NK-92 (cell line): Measurements from ENCODE around the gene FHOD3.

Source experiments
- DNase-seq: peaks from one replicate; lab custom pipeline; 2025; ENCODE audit not compliant: unreplicated experiment; lab: John Stamatoyannopoulos, UW

Gene FHOD3

GRCh38 chr18:36378205-36378604, 80.7 kb downstream of the FHOD3 start:
- DNase-seq: no peak

DNA sequence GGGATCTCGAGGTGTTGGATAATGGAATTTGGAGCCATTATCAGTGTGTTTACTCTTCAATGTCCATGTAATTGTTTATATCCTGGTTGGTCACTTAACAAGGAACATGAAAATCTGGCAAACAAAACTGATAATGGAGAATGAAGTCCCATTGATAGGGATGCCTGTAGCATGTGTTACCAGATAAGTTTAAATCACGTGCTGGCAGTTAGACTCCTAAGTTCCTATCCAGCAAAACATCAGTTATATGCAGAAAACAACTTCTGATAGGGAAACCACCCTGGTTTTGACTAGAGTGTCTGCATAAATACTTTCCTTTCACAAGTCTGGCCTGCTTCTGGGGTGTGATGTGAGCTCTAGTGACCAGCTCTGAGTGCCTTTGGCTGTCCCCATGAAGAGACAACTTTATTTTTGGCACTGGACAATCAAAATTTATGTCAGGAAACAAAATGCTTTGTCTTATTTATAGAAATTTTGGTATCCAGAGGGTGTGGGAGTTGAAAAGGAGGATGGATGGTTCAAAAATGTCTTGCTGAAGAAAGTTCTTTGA, 82.0 kb downstream of the FHOD3 start:
- no peak for DNase-seq

GRCh38 chr18:36380173-36380827, 82.8 kb downstream of the FHOD3 start:
- no peak for DNase-seq

DNA sequence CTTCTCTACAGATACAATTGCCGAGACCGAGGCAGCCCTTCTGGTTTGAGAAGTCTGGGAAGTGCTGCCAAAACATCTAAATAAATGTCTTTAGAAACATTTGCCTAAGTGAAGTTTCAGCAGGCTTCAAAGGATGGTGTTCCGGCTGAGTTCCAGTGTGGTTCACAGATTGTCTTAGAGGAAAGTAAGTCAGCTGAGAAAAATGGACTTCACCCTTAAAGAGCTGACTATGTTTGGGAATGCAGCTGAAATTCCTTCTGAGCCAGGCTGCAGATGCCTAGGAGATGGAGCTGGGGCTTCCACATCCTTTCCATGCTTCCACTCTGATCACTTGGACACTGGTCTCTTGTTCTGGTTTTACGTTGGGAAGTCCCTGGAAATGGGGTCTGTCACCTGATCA, 83.6 kb downstream of the FHOD3 start:
- no peak for DNase-seq

DNA sequence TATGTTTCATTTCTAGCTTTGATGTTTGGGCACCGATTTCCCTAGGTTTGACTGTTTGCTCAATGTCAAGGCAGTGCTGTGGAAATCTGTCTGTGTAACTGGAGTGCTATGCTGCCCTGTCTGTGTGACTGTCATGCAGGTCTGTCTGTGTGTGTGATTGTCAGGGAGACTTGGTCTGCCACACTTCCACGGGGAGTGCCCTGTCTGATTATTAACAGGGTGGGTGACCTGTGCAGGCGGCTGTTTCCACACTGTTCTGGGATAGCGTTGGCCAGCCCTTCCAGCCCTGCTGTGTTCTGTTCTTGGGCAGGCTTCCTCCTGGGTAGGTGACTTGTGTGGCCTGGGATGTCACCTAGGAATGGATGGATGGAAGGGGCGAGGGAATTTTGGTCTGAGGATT, 85.3 kb downstream of the FHOD3 start:
- no peak for DNase-seq

GRCh38 chr18:36386150-36386920, 88.8 kb downstream of the FHOD3 start:
- no peak for DNase-seq

DNA sequence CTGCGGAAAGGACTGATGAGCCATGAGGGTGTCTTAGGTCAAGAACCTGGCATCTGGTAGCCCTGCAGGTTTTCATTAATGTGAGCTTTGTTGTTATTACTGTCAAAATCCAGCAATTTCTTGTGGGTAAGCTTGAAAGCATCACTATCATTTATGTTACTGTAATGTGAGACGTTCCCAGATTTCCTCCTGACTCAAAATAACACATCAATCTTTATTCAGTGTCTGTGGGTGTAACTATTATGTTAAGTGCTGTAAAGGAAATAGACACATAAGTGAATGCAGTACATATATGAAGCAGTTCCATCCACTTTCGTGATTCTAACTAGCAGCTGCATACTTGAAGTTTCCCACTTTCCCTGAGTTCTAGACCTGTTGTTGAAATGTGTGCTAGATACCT, 89.8 kb downstream of the FHOD3 start:
- DNase-seq: no peak

GRCh38 chr18:36388310-36388709, 90.8 kb downstream of the FHOD3 start:
- DNase-seq: no peak

DNA sequence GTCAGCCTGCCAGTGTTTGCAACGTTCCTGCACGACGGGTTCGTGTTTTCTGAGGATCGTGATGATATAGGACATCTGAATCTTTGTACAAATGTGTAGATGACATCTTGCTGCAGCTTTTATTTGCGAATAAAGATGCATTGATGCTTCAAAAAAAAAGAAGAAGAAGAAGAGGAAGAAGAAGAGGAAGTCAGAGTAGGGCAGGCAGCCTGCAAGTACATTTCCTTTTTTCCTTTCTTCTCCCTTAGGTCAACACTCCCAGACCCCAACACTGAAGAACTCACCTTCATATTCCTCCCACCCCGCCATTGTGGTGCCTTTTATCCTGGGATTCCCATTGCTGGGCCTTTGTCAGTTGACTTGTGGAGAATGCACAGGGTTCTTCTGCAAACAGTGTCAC, 91.5 kb downstream of the FHOD3 start:
- DNase-seq: no peak

DNA sequence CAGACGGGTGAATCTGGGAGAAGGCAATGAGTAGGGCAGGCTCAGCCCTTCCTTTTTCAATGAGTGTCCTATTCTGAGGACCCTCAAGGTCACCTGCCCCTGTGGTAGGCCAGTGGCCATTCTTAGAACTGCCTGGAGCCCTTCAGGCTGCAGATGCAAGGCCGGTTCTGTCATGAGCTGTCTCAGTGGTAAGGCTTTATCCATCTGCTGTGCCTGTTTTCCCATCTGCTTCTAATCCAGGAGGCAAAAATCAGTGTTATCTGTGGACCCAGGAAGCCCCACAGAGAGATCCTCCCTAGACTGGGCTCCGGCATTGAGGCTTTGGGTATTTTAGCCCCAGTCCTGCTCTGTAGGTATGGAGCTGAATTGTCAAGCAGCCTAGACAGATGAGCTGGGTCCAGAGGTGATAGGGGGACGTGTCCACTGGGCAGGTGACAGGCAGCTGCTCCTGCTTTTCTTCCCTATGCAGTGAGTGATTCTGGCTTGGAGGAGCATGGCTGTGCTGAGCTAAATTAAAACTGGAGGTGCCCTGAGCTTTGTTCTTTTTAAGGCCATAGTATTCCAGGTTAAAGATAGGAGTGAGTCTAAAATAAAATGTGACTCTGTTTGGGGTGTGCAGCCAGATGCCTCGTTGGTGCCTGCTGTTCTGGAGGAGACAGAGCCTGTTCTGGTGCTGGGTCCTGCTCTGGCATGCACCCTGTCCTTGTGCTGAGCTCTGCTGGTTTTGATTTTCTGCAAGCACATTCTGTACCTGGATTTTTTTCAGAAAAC, 92.5 kb downstream of the FHOD3 start:
- DNase-seq: no peak

DNA sequence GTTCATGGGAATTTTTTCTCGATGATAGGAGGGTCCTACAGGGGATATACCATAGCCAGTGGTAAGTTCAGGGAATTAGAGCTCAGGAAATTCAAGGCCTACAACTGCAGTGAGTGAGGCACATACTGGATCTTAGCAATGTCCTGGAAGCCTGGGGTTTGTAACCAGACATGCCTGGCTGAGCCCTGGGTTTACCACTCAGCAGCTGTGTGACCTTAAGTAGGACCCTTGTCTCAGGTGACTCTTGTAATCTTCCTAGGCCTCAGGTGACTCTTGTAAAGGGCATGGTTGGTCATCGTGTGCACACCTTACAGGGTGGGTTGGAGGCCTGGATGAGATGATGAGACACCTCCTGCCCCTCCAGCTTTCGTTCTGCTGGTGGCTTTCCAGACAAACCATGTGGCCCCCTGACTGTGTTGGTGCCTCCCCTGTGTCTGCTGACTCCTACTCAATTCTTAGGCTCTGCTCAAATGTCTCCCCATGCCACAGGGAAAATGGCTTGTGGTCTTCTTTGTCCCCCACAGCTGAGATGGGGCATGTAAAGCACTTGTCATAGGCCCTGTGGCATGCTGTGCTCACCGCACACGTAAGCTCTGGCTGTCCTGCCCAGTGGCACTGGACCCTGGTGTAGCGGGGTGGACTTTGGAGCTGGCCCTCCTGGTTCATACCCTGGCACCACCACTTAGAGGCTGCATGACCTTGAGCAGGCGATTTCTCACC, 94.1 kb downstream of the FHOD3 start:
- no peak for DNase-seq

- DNase-seq: no peak
Measured at GRCh38 chr18:36392164-36392978, 94.9 kb downstream of the FHOD3 start.

DNA sequence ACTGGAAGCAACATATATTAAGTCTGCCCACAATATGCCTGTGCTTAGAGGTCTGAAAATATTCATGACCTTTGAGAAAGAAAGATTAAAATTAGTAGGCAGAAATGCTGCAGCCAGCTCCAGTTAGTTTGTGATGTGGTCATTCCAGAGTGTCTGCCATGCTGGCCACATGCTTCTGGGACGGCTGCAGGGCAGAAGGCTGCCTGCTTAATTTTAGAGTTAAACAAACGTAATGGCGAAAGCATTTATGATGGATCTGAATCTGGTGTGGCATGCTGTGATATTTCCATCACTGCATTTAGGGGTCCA, 95.4 kb downstream of the FHOD3 start:
- DNase-seq: no peak

DNA sequence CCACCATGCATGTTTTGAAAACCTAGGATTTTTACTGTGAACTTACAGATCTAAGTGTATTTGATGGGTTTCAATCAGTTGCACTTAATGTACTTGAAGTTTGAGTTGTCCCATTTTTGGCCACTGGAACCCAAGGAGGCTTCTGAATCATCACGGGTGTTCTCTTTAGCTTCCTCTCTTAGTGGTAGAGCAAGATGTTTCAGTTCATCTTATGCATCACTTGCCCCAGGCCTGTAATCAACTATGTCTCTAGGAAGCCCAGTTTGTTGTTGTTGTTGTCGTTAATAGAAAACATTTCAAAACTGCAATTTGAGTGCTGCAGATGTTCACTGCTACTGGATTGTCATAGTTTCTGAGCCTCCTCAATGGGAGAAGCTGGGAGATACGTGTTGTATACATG, 97.0 kb downstream of the FHOD3 start:
- DNase-seq: no peak

GRCh38 chr18:36396190-36396589, 98.7 kb downstream of the FHOD3 start:
- DNase-seq: no peak

DNA sequence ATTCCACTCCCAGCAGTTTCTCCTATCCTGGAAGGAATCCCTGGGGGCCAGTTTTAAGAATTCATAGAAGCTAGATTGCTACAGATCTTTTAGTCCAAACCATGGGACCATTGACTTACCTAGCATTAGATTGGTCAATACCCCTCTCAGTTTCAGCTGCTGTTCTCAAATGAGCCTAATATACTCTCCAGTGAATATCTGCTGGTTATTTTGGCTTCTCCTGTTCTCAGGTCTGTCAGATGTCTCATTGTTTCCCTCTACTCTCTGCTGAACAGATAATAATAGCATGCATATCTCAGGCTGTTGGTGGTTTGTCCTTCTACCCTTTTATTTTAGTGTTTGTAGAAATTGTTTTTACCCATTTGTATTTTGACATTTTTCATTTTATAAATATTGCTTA, 99.5 kb downstream of the FHOD3 start:
- DNase-seq: no peak

DNA sequence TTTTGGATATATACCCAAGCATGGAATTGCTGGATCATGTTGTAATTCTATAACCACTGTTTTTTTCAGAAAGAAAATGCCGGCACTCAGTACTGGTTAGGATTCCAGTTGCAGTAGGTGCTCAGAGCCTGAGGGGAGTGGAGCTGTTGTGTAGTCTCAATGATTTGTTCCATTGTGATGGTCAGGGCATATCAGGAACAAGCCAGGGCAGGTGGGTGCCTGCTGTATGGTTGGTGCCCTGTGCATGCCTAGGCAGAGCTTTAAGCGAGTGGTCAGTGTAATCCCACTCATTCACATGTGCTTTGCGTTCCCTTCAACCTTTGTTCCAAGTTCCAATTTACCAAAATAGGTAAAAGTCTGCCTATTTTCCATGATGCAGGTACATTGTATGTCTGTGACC, 100.9 kb downstream of the FHOD3 start:
- DNase-seq: no peak

- no peak for DNase-seq
Measured at GRCh38 chr18:36399055-36399454, 101.5 kb downstream of the FHOD3 start.

GRCh38 chr18:36401462-36401861, 103.9 kb downstream of the FHOD3 start:
- DNase-seq: no peak

- no peak for DNase-seq
Measured at GRCh38 chr18:36402765-36403396, 105.4 kb downstream of the FHOD3 start.
